ENCODE results near the gene EVI5. TPM values are rescaled to one million over a fixed set of nuclear protein-coding genes. Genes with fewer than 3 reads are reported as not detected.

The EVI5 gene
- total and polyA plus RNA-seq, 2 donors (not counting 1 experiment from before 2014, with no cell fraction given): 1.5 to 36.3 TPM

GRCh38 chr1:92519043-92519442 is 265.9 kb downstream of the EVI5 start:
- WGBS (ENCODE audit: insufficient coverage): no CpG with 5 or more reads among the region's 2 CpGs
- H3K9ac ChIP-seq (ENCODE audit: low read length): no peak overlapping the region
- ATAC-seq (ENCODE audit: low read depth) (no peak), DNase-seq (no peak)
- H3K79me2 ChIP-seq (ENCODE audit: control insufficient read depth, insufficient read depth, low read length): no peaks in the 10 kb centered on the region
- H3K36me3 ChIP-seq (replicated peaks in 1 of 2; ENCODE audit: control extremely low read depth in 1 of 2, control insufficient read depth in 1 of 2, extremely low read depth in 1 of 2, insufficient read depth in 2 of 2, low read length in 1 of 2): no peaks in the 10 kb centered on the region
- CTCF ChIA-PET: no interaction called here
- no peak overlapping the region for H3K27ac ChIP-seq (ENCODE audit: low read length in 2 of 2)
- H3K4me1 Mint-ChIP-seq: no peaks in the 10 kb centered on the region
- H2AFZ ChIP-seq (ENCODE audit: insufficient read depth, low read depth, low read length, poor library complexity, severe bottlenecking): no peak overlapping the region
- H3K9me3 Mint-ChIP-seq (ENCODE audit: insufficient read depth): no peaks in the 10 kb centered on the region
- H3K4me2 ChIP-seq (replicated peaks; ENCODE audit: low read depth, low read length, poor library complexity, severe bottlenecking): no peak overlapping the region
- no peaks in the 10 kb centered on the region for H3K4me1 ChIP-seq (ENCODE audit: control insufficient read depth in 2 of 2, insufficient read depth in 2 of 2, low read length in 2 of 2)
- TF ChIP-seq CTCF (IDR thresholded peaks at IDR 0.05) (no peak), EZH2 (IDR thresholded peaks at IDR 0.05; ENCODE audit: borderline replicate concordance, insufficient read depth, low read depth, low read length, poor library complexity, severe bottlenecking) (no peak)
- POLR2A ChIA-PET: no interaction called here
- H3K27me3 Mint-ChIP-seq: no peaks in the 10 kb centered on the region
- H3K9me3 ChIP-seq (ENCODE audit: control extremely low read depth in 1 of 3, control insufficient read depth in 2 of 3, insufficient read depth in 1 of 3, low read length in 2 of 3): no peaks in the 10 kb centered on the region
- no peaks in the 10 kb centered on the region for H3K27me3 ChIP-seq (replicated peaks in 1 of 4; ENCODE audit: control extremely low read depth in 1 of 4, control insufficient read depth in 3 of 4, insufficient read depth in 4 of 4, low read length in 3 of 4)
- intact Hi-C loops (cut with micrococcal nuclease): no loop called here
- no peak overlapping the region for H3K4me3 Mint-ChIP-seq
- no peak overlapping the region for H3K27ac Mint-ChIP-seq
- H4K20me1 ChIP-seq (ENCODE audit: control insufficient read depth, insufficient read depth, low read length, poor library complexity, severe bottlenecking): no peaks in the 10 kb centered on the region
- H3K4me3 ChIP-seq (ENCODE audit: control extremely low read depth in 1 of 5, extremely low read depth in 1 of 5, insufficient read depth in 1 of 5, low read depth in 2 of 5, low read length in 4 of 5): no peak overlapping the region

GRCh38 chr1:92516574-92516973 is 268.3 kb downstream of the EVI5 start:
- H4K20me1 ChIP-seq (ENCODE audit: control insufficient read depth, insufficient read depth, low read length, poor library complexity, severe bottlenecking): no peaks in the 10 kb centered on the region
- no peak overlapping the region for H3K27ac ChIP-seq (ENCODE audit: low read length in 2 of 2)
- H3K9me3 Mint-ChIP-seq (ENCODE audit: insufficient read depth): no peaks in the 10 kb centered on the region
- CTCF ChIA-PET: no interaction called here
- H3K79me2 ChIP-seq (ENCODE audit: control insufficient read depth, insufficient read depth, low read length): no peaks in the 10 kb centered on the region
- intact Hi-C loops (cut with micrococcal nuclease): no loop called here
- H2AFZ ChIP-seq (ENCODE audit: insufficient read depth, low read depth, low read length, poor library complexity, severe bottlenecking): no peak overlapping the region
- no peak for TF ChIP-seq EZH2 (IDR thresholded peaks at IDR 0.05; ENCODE audit: borderline replicate concordance, insufficient read depth, low read depth, low read length, poor library complexity, severe bottlenecking)
- no peak for TF ChIP-seq CTCF (IDR thresholded peaks at IDR 0.05)
- DNase-seq (no peak), ATAC-seq (ENCODE audit: low read depth) (no peak)
- no peaks in the 10 kb centered on the region for H3K9me3 ChIP-seq (ENCODE audit: control extremely low read depth in 1 of 3, control insufficient read depth in 2 of 3, insufficient read depth in 1 of 3, low read length in 2 of 3)
- H3K27me3 ChIP-seq (replicated peaks in 1 of 4; ENCODE audit: control extremely low read depth in 1 of 4, control insufficient read depth in 3 of 4, insufficient read depth in 4 of 4, low read length in 3 of 4): no peaks in the 10 kb centered on the region
- no peak overlapping the region for H3K27ac Mint-ChIP-seq
- H3K4me1 Mint-ChIP-seq: no peaks in the 10 kb centered on the region
- H3K4me1 ChIP-seq (ENCODE audit: control insufficient read depth in 2 of 2, insufficient read depth in 2 of 2, low read length in 2 of 2): no peaks in the 10 kb centered on the region
- no peak overlapping the region for H3K4me3 Mint-ChIP-seq
- no peak overlapping the region for H3K4me3 ChIP-seq (ENCODE audit: control extremely low read depth in 1 of 5, extremely low read depth in 1 of 5, insufficient read depth in 1 of 5, low read depth in 2 of 5, low read length in 4 of 5)
- no peak overlapping the region for H3K9ac ChIP-seq (ENCODE audit: low read length)
- H3K36me3 ChIP-seq (replicated peaks in 1 of 2; ENCODE audit: control extremely low read depth in 1 of 2, control insufficient read depth in 1 of 2, extremely low read depth in 1 of 2, insufficient read depth in 2 of 2, low read length in 1 of 2): peaks cover 0 to 3% of the 10 kb centered on the region in 2 experiments
- POLR2A ChIA-PET: no interaction called here
- WGBS (ENCODE audit: insufficient coverage): no CpG with 5 or more reads among the region's 1 CpG
- H3K4me2 ChIP-seq (replicated peaks; ENCODE audit: low read depth, low read length, poor library complexity, severe bottlenecking): no peak overlapping the region
- H3K27me3 Mint-ChIP-seq: no peaks in the 10 kb centered on the region

Measured in B cell (primary cell).